NB4 (cell line): Measurements from ENCODE around the gene ZNF668.

ENCODE experiments used
- DNase-seq: peaks from one replicate; pipeline ENCODE4 v3.0.0; 2010; ENCODE audit warnings: low read depth
- H3K4me3 ChIP-seq: one replicate; pipeline ENCODE4 v1.5.1; 2011; ENCODE audit warnings: mild to moderate bottlenecking, low read depth, low read length, moderate library complexity
- MAX ChIP-seq: IDR thresholded peaks from 2 replicates; pipeline ENCODE4 v1.6.1; 2011; ENCODE audit warnings: low read depth, low read length
- MYC ChIP-seq: IDR thresholded peaks from 2 replicates; pipeline ENCODE4 v1.6.1; 2011; ENCODE audit warnings: low read depth, low read length
- POLR2A ChIP-seq: IDR thresholded peaks from 2 replicates; pipeline ENCODE4 v1.6.1; 2011; ENCODE audit warnings: mild to moderate bottlenecking; ENCODE audit not compliant: insufficient read length; ENCODE audit errors: extremely low read depth
- TF ChIP-seq, protein P1 (sequence below): IDR thresholded peaks from one replicate; pipeline ENCODE4 v1.5.1; 2012; ENCODE audit warnings: low read depth, low read length

The ZNF668 gene

GRCh38 chr16:31099860-31100638, 26.0 kb upstream of the ZNF668 start:
- TF ChIP-seq MYC = no peak
- TF ChIP-seq MAX = no peak
- TF ChIP-seq, protein P1, sequence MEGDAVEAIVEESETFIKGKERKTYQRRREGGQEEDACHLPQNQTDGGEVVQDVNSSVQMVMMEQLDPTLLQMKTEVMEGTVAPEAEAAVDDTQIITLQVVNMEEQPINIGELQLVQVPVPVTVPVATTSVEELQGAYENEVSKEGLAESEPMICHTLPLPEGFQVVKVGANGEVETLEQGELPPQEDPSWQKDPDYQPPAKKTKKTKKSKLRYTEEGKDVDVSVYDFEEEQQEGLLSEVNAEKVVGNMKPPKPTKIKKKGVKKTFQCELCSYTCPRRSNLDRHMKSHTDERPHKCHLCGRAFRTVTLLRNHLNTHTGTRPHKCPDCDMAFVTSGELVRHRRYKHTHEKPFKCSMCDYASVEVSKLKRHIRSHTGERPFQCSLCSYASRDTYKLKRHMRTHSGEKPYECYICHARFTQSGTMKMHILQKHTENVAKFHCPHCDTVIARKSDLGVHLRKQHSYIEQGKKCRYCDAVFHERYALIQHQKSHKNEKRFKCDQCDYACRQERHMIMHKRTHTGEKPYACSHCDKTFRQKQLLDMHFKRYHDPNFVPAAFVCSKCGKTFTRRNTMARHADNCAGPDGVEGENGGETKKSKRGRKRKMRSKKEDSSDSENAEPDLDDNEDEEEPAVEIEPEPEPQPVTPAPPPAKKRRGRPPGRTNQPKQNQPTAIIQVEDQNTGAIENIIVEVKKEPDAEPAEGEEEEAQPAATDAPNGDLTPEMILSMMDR = no peak
- TF ChIP-seq POLR2A = no peak
- no peak for DNase-seq
- no peak overlapping the region for H3K4me3 ChIP-seq

- TF ChIP-seq MAX = peak; percentile 56; the same call in 1 of the 2 replicates
- TF ChIP-seq, protein P1 = no peak
- TF ChIP-seq MYC = peak; percentile 66
- TF ChIP-seq POLR2A = peak; percentile 37
- peak; percentile 98 for DNase-seq
These were observed 20.5 kb upstream of the ZNF668 start, which contains the start of gene VKORC1 for GRCh38 chr16:31094424-31095120. TSS of gene VKORC1 (minus strand) at chr16:31094797. CDS start at chr16:31094729, 68 bp downstream.

DNA sequence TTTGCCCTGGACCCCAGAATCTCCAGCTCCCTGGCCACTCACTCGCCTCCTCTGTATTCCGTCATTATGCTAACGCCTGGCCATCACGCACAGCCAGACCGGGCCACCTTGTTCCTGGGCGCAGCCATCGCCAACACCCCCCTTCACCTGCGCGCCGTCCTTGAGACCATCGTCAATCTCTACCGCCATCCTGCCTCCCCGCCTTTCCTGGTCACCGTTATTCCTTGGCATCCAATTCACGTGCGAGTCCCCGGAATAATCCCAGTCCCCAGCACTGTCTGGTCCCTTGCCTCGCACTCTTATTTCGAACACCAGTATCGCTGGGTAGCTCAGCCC, 20.0 kb upstream of the ZNF668 start:
- no peak for DNase-seq
- peak overlapping the region; percentile 85 for H3K4me3 ChIP-seq
- no peak for TF ChIP-seq MYC
- no peak for TF ChIP-seq MAX
- no peak for TF ChIP-seq POLR2A
- TF ChIP-seq, protein P1 = no peak

More at GRCh38 chr16:31094424-31095120, 20.5 kb upstream of the ZNF668 start, which contains the start of gene VKORC1:
- H3K4me3 ChIP-seq = peak within 1 kb of the TSS; percentile 85

GRCh38 chr16:31093132-31093703, 19.2 kb upstream of the ZNF668 start:
- DNase-seq = peak; percentile 65
- peak overlapping the region; percentile 13 for H3K4me3 ChIP-seq
- TF ChIP-seq MYC = no peak
- TF ChIP-seq POLR2A = no peak
- no peak for TF ChIP-seq MAX
- TF ChIP-seq, protein P1 = no peak

DNA sequence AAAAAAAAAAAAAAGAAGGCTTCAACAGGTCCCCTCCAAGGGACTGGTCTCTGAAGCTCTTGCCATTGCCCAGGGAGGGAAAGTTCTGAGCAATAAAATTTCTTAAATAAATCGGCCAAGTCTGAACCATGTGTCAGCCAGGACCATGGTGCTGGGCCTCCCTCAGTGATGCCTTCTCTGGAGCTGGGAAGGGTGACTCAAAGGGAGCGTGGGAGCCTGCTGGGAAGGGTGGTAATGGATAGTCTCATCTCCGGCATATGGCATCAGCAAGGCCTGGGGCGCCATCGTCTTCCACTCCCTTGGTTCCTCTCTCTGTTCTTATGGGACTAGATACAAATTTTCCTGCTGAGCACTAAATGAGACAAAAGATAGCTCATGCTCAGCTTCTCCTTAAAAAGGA, 18.3 kb upstream of the ZNF668 start:
- H3K4me3 ChIP-seq = no peak overlapping the region
- DNase-seq = no peak
- no peak for TF ChIP-seq MYC
- no peak for TF ChIP-seq MAX
- TF ChIP-seq, protein P1 = no peak
- no peak for TF ChIP-seq POLR2A
